Neural progenitor cell (in vitro differentiated cells): ENCODE measurements around the gene TIGD3.

Experiments
- CTCF ChIP-seq: fragments of 200-600 bp; sonication (generic); IDR thresholded peaks from 2 replicates; pipeline ENCODE4 v1.5.1; 2017; ENCODE audit warnings: antibody characterized with exemption, mild to moderate bottlenecking
- EZH2phosphoT487 ChIP-seq: fragments of 200-600 bp; sonication (generic); IDR thresholded peaks from 2 replicates; pipeline ENCODE4 v1.6.1; 2017; ENCODE audit warnings: antibody characterized with exemption

DNA sequence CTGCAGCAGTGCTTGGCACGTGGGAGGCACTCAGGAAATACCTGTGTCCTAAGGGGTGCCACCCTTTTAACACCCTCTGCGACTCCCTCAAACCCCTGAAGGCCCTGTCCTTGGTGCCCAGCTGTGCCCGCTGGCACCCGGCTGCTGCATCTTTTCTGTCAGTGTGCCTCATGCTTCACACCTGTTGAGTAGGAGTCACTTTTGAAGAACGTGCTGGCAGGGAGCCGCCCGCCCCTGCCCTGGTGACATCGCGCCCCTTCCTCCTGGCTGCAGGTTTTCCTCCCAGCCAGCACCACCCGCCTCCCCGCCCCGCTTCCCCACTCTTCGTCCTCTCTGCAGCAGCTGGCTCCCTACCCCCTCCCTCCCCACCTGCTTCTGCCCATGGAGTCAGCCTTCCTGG, 49.7 kb downstream of the TIGD3 start:
- TF ChIP-seq CTCF = no peak
- TF ChIP-seq EZH2phosphoT487 = no peak
